Testis (tissue), 2 donors: ENCODE data around the gene MTRF1L.
"Not testable (repeated sequence)": the region's sequence is repeated elsewhere in the genome, so short reads cannot be mapped to it uniquely, and the experiment has no call there.

ENCODE experiments used
- POLR2A ChIP-seq: fragments of 450-650 bp; IDR thresholded peaks from one replicate; pipeline ENCODE4 v1.6.1; 2017; ENCODE audit warnings: antibody characterized with exemption, mild to moderate bottlenecking, moderate library complexity
- TF ChIP-seq, protein P1 (sequence below), 3 experiments: fragments of 450-650 bp in 2 of 3; fragments of 200-600 bp in 1 of 3; sonication (generic) in 1 of 3; IDR thresholded peaks; one replicate each; pipeline ENCODE4 v1.5.1; 2016 to 2019; ENCODE audit warnings: antibody characterized with exemption in 3 of 3, mild to moderate bottlenecking in 2 of 3, moderate library complexity in 1 of 3

DNA sequence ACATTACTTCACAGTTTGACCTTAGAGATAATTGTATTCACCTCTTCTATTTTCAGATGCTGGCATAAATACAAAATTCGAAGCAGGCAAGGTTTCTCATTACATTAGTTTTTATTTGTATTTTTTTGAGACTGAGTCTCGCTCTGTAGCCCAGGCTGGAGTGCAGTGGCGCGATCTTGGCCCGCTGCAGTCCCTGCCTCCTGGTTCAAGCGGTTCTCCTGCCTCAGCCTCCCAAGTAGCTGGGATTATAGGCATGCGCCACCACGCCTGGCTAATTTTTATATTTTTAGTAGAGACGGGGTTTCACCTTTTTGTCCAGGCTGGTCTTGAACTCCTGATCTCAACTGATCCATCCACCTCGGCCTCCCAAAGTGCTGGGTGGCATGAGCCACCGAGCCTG, 17.2 kb downstream of the MTRF1L start:
- TF ChIP-seq, protein P1, sequence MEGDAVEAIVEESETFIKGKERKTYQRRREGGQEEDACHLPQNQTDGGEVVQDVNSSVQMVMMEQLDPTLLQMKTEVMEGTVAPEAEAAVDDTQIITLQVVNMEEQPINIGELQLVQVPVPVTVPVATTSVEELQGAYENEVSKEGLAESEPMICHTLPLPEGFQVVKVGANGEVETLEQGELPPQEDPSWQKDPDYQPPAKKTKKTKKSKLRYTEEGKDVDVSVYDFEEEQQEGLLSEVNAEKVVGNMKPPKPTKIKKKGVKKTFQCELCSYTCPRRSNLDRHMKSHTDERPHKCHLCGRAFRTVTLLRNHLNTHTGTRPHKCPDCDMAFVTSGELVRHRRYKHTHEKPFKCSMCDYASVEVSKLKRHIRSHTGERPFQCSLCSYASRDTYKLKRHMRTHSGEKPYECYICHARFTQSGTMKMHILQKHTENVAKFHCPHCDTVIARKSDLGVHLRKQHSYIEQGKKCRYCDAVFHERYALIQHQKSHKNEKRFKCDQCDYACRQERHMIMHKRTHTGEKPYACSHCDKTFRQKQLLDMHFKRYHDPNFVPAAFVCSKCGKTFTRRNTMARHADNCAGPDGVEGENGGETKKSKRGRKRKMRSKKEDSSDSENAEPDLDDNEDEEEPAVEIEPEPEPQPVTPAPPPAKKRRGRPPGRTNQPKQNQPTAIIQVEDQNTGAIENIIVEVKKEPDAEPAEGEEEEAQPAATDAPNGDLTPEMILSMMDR (IDR thresholded peaks at IDR 0.05) = not testable (repeated sequence)
- TF ChIP-seq POLR2A = not testable (repeated sequence)
